Measurements from ENCODE around the gene SPEN.

DNA sequence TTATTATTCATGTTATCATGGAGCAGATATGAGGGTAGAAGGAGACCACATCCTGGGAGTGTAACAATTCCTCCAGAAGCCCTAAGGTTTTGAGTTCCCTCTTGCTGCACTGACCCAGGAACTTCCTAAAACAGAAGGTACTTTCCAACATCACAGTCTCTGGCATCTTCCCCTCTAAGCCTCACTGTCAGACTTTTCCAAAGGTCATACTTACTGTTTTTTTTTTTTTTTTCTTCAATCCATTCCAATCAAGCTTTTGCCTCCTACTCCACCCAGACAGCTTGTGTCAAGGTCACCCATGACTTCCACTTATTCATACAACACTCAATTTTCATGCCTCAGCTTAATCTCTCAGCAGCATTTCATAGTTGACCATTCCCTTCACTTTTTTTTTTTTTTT, 21.7 kb upstream of the SPEN start:
- TF ChIP-seq, protein P1, sequence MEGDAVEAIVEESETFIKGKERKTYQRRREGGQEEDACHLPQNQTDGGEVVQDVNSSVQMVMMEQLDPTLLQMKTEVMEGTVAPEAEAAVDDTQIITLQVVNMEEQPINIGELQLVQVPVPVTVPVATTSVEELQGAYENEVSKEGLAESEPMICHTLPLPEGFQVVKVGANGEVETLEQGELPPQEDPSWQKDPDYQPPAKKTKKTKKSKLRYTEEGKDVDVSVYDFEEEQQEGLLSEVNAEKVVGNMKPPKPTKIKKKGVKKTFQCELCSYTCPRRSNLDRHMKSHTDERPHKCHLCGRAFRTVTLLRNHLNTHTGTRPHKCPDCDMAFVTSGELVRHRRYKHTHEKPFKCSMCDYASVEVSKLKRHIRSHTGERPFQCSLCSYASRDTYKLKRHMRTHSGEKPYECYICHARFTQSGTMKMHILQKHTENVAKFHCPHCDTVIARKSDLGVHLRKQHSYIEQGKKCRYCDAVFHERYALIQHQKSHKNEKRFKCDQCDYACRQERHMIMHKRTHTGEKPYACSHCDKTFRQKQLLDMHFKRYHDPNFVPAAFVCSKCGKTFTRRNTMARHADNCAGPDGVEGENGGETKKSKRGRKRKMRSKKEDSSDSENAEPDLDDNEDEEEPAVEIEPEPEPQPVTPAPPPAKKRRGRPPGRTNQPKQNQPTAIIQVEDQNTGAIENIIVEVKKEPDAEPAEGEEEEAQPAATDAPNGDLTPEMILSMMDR (IDR thresholded peaks at IDR 0.05), result no peak
- TF ChIP-seq POLR2A (IDR thresholded peaks at IDR 0.05), result no peak

Data from uterus (tissue), 2 donors.